ENCODE data around the gene XRN2. TPM values are rescaled to one million over a fixed set of nuclear protein-coding genes. Genes with fewer than 3 reads are reported as not detected.

XRN2 gene
- total RNA-seq, 2 experiments from 2014 or later, result 48.5 to 48.9 TPM

DNA sequence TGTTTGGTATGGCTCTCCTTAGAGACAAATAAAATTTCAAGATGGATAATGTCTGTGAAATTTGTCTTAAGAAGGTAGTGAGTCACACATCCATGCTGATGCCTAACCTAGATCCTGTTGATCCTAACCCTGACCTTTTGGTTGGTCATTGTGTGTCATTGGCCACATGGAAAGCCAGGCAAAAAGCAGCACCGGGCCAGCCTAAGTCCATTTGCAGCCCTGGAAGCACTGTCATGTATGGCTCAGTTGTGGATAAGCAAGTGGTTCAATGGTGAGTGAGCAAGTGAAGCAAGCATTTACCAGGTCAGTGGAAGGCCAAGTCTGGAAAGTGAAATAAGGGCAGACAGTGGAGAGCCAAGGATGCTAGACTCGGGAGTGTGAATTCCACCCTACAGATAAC lies 12.1 kb upstream of the XRN2 start:
- intact Hi-C loops (cut with DNase I, micrococcal nuclease), result no loop called here
- ChIA-PET CTCF (no interaction called here), POLR2A (no interaction called here)
- no peak overlapping the region for H3K27ac Mint-ChIP-seq
- Histone ChIP-seq H3K4me1 (ENCODE audit: insufficient read depth, low read length) (no peaks in the 10 kb centered on the region), H3K36me3 (ENCODE audit: insufficient read depth, low read length) (no peaks in the 10 kb centered on the region), H3K9me3 (ENCODE audit: control insufficient read depth in 1 of 2, insufficient read depth in 1 of 2, low read length in 2 of 2) (no peaks in the 10 kb centered on the region), H3K27me3 (ENCODE audit: control insufficient read depth in 1 of 2, insufficient read depth in 2 of 2, low read length in 2 of 2) (peaks cover 9 to 22% of the 10 kb centered on the region in 2 experiments), H3K27ac (ENCODE audit: low read depth in 1 of 2, low read length in 2 of 2) (no peak overlapping the region), H3K4me3 (ENCODE audit: low read length) (no peak overlapping the region)
- H3K36me3 Mint-ChIP-seq (ENCODE audit: low read depth), result no peaks in the 10 kb centered on the region
- no peak overlapping the region for H3K4me3 Mint-ChIP-seq
- TF ChIP-seq, protein P1, sequence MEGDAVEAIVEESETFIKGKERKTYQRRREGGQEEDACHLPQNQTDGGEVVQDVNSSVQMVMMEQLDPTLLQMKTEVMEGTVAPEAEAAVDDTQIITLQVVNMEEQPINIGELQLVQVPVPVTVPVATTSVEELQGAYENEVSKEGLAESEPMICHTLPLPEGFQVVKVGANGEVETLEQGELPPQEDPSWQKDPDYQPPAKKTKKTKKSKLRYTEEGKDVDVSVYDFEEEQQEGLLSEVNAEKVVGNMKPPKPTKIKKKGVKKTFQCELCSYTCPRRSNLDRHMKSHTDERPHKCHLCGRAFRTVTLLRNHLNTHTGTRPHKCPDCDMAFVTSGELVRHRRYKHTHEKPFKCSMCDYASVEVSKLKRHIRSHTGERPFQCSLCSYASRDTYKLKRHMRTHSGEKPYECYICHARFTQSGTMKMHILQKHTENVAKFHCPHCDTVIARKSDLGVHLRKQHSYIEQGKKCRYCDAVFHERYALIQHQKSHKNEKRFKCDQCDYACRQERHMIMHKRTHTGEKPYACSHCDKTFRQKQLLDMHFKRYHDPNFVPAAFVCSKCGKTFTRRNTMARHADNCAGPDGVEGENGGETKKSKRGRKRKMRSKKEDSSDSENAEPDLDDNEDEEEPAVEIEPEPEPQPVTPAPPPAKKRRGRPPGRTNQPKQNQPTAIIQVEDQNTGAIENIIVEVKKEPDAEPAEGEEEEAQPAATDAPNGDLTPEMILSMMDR (IDR thresholded peaks at IDR 0.05), result no peak
- no peak for ATAC-seq (ENCODE audit: poor library complexity)
- no peaks in the 10 kb centered on the region for H3K9me3 Mint-ChIP-seq
- no peaks in the 10 kb centered on the region for H3K4me1 Mint-ChIP-seq (ENCODE audit: low read depth)
- H3K27me3 Mint-ChIP-seq, result peaks cover 62% of the 10 kb centered on the region
- no peak for DNase-seq

DNA sequence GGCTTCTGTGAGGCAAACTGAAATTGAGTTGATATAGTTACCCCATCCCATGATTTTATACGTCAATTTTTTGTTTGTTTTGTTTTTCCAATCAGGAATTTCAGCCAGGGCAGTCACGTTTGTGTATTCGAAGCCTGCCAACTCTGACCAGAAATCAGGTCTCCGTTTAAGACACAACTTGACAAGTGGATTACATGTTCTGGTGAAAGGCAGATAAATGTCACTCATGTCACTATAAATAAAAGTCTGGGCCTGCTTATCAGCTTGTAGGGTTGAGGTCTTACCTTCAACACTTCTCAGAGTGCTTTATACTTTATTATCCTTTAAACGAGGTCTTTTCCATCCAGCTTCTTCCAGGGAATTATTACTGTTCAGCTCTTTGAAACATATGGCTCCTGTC lies 8.4 kb upstream of the XRN2 start:
- Mint-ChIP-seq H3K36me3 (ENCODE audit: low read depth) (no peaks in the 10 kb centered on the region), H3K27ac (no peak overlapping the region), H3K4me1 (ENCODE audit: low read depth) (no peaks in the 10 kb centered on the region), H3K27me3 (peaks cover 54% of the 10 kb centered on the region), H3K4me3 (no peak overlapping the region), H3K9me3 (no peaks in the 10 kb centered on the region)
- Histone ChIP-seq H3K9me3 (ENCODE audit: control insufficient read depth in 1 of 2, insufficient read depth in 1 of 2, low read length in 2 of 2) (no peaks in the 10 kb centered on the region), H3K36me3 (ENCODE audit: insufficient read depth, low read length) (no peaks in the 10 kb centered on the region), H3K4me1 (ENCODE audit: insufficient read depth, low read length) (no peaks in the 10 kb centered on the region), H3K4me3 (ENCODE audit: low read length) (no peak overlapping the region), H3K27ac (ENCODE audit: low read depth in 1 of 2, low read length in 2 of 2) (no peak overlapping the region), H3K27me3 (ENCODE audit: control insufficient read depth in 1 of 2, insufficient read depth in 2 of 2, low read length in 2 of 2) (peaks cover 0 to 9% of the 10 kb centered on the region in 2 experiments)
- CTCF ChIA-PET, result no interaction called here
- DNase-seq, result no peak
- intact Hi-C loops (cut with DNase I, micrococcal nuclease), result no loop called here
- POLR2A ChIA-PET, result no interaction called here
- TF ChIP-seq, protein P1 (IDR thresholded peaks at IDR 0.05), result no peak
- ATAC-seq (ENCODE audit: poor library complexity), result no peak

DNA sequence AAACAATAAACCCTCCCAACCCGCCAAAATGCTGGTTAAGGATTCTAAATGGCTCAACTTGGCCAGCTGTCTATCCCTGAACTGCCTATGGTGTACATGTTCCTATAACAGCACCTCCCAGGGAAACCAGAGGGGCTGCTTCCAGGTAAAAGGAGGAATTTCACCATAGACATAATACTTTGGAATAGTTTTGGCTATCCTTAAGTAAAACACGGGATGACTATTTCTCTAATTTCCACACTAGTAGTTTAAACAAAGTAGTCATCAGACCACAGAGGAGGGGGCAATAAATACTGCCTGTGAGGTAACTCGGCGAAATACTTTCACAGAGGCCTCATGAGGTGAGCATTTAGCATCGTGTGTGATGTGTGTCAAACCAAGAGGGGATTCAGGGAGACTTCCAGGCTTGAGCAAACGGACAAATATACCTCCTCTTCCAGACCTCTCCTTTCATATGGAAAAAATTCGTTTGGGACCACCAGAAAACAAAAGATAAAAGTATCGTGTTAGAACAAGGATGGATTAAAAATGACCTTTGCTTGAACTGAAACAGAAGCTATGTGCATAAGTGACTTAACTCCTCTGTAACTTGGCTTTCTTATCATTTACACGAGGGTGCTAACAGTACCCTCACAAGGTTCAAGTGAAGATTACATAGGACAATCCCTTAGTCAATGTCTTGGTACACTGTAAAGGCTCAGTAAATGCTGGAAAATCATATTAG lies 1.0 kb upstream of the XRN2 start:
- Histone ChIP-seq H3K4me3 (ENCODE audit: low read length) (peak overlapping the region; percentile 70), H3K27me3 (ENCODE audit: control insufficient read depth in 1 of 2, insufficient read depth in 2 of 2, low read length in 2 of 2) (no peaks in the 10 kb centered on the region), H3K36me3 (ENCODE audit: insufficient read depth, low read length) (no peaks in the 10 kb centered on the region), H3K9me3 (ENCODE audit: control insufficient read depth in 1 of 2, insufficient read depth in 1 of 2, low read length in 2 of 2) (no peaks in the 10 kb centered on the region), H3K27ac (ENCODE audit: low read depth in 1 of 2, low read length in 2 of 2) (no peak overlapping the region), H3K4me1 (ENCODE audit: insufficient read depth, low read length) (peaks cover 8% of the 10 kb centered on the region)
- Mint-ChIP-seq H3K4me3 (peak overlapping the region; percentile 99), H3K27ac (peak overlapping the region; percentile 99), H3K36me3 (ENCODE audit: low read depth) (peaks cover 27% of the 10 kb centered on the region), H3K27me3 (peaks cover 16% of the 10 kb centered on the region), H3K4me1 (ENCODE audit: low read depth) (peaks cover 26% of the 10 kb centered on the region), H3K9me3 (no peaks in the 10 kb centered on the region)
- ATAC-seq (ENCODE audit: poor library complexity), result no peak
- POLR2A ChIA-PET, result interaction anchor here (0.8 to 1.8 kb wide), 3 partner anchors 11 to 1285 kb away, joined by 3 to 6 read pairs (median 5); partner anchors contain the start of gene NAA20
- CTCF ChIA-PET, result no interaction called here
- intact Hi-C loops (cut with DNase I, micrococcal nuclease), result loop anchor here (2.0 to 10.0 kb wide), 6 partner anchors 53 to 1287 kb away; partner anchors contain the start of genes KIZ (in 2 of the 2) and NAA20 (in 2 of the 2)
- no peak for DNase-seq
- TF ChIP-seq, protein P1 (IDR thresholded peaks at IDR 0.05), result no peak

All from CD4-positive, alpha-beta T cell (primary cell).